ENCODE results near the gene PARD3B. TPM values are rescaled to one million over a fixed set of nuclear protein-coding genes. Genes with fewer than 3 reads are reported as not detected.

PARD3B gene
- total RNA-seq, 1 donor from 2014 or later: 18.4 TPM

DNA sequence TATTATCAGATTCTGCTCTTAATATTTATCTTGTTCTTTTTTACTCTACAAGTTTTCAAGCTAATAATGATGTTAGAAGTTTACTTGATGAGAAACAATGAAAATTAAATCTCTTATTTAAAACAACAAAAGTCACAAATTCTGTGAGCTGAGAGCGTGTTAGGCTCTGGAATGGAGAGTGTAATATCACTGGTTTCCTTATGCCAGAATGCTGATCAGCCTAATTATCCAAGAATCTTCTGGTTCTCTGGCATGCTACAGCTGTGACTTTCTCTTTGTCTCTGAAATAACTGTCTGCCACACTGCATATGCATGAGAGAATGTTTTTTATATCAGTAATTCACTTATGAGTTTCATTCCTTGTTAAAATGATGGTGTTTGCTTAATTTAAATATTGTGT lies 236.7 kb downstream of the PARD3B start:
- TF ChIP-seq, protein P1, sequence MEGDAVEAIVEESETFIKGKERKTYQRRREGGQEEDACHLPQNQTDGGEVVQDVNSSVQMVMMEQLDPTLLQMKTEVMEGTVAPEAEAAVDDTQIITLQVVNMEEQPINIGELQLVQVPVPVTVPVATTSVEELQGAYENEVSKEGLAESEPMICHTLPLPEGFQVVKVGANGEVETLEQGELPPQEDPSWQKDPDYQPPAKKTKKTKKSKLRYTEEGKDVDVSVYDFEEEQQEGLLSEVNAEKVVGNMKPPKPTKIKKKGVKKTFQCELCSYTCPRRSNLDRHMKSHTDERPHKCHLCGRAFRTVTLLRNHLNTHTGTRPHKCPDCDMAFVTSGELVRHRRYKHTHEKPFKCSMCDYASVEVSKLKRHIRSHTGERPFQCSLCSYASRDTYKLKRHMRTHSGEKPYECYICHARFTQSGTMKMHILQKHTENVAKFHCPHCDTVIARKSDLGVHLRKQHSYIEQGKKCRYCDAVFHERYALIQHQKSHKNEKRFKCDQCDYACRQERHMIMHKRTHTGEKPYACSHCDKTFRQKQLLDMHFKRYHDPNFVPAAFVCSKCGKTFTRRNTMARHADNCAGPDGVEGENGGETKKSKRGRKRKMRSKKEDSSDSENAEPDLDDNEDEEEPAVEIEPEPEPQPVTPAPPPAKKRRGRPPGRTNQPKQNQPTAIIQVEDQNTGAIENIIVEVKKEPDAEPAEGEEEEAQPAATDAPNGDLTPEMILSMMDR (conservative IDR thresholded peaks at IDR 0.05): no peak
- H3K4me3 Mint-ChIP-seq: no peak overlapping the region
- H3K4me1 Mint-ChIP-seq: no peaks in the 10 kb centered on the region
- no peak for DNase-seq (ENCODE audit: low read depth, low spot score)
- H3K27ac Mint-ChIP-seq (ENCODE audit: unreplicated experiment): no peak overlapping the region
- no peaks in the 10 kb centered on the region for H3K9me3 Mint-ChIP-seq
- H3K27me3 Mint-ChIP-seq (ENCODE audit: low read depth): no peaks in the 10 kb centered on the region
- H3K36me3 Mint-ChIP-seq (ENCODE audit: low read depth): no peaks in the 10 kb centered on the region

DNA sequence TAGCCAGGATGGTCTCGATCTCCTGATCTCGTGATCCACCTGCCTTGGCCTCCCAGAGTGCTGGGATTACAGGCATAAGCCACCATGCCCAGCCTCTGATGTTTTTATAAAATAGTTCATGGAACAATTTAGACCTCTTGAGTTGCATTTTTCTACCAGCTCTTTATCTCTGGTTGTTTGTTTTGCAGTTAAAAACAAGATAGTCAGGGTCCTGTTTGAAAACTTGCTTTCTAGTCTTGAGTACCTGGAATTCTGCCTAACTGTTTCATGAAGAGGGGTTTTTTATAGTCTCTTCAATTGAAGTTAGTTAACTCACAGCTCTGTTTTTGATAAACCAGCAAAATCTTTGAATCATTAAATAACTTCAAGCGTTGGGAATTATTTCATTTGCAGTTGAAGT lies 244.8 kb downstream of the PARD3B start:
- H3K4me3 Mint-ChIP-seq: no peak overlapping the region

DNA sequence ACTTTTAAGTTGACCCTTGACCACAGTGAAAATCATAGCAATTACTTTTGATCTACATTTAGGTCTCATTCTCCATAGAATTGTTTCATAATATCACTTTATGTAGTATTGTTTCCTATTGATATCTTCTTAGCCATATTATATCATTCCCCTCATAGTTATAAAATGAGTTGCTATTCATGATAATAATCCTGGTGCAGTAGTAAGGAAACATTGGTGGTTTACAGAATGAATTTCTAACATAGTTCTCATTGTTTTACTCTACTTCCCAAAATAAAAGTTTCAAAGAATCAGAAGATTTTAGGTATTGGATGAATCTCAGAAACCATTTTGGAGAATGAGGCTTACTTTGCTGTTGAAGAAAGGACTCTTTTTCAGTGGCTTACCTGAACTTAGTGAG lies 246.0 kb downstream of the PARD3B start:
- no peaks in the 10 kb centered on the region for H3K36me3 Mint-ChIP-seq (ENCODE audit: low read depth)
- TF ChIP-seq, protein P1 (conservative IDR thresholded peaks at IDR 0.05): no peak
- no peak for DNase-seq (ENCODE audit: low read depth, low spot score)
- no peaks in the 10 kb centered on the region for H3K9me3 Mint-ChIP-seq
- H3K27ac Mint-ChIP-seq (ENCODE audit: unreplicated experiment): no peak overlapping the region
- no peaks in the 10 kb centered on the region for H3K27me3 Mint-ChIP-seq (ENCODE audit: low read depth)
- H3K4me1 Mint-ChIP-seq: no peaks in the 10 kb centered on the region
- H3K4me3 Mint-ChIP-seq: no peak overlapping the region

More for the DNA sequence above, 244.8 kb downstream of the PARD3B start:
- Mint-ChIP-seq H3K27ac (ENCODE audit: unreplicated experiment) (no peak overlapping the region), H3K4me1 (no peaks in the 10 kb centered on the region), H3K27me3 (ENCODE audit: low read depth) (no peaks in the 10 kb centered on the region), H3K36me3 (ENCODE audit: low read depth) (no peaks in the 10 kb centered on the region), H3K9me3 (no peaks in the 10 kb centered on the region)
- no peak for DNase-seq (ENCODE audit: low read depth, low spot score)
- TF ChIP-seq, protein P1 (conservative IDR thresholded peaks at IDR 0.05): no peak

DNA sequence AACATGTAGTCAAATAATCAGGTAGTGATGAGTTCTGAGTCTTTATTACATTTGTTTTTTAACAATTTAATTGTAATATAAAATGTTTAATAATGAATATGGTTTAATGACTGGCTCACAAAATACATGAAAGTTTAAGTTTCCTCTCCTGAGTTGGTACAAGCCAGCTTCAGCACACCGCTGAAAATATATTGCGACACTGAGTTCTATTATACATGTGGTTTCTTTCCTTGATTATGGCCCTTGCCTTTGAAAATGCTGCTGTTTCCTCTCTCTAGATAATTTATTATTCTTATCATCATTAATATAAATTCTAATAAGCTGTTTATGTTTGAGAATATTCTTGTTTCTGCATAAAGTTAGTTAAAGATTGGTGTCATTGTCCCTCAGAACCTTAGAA lies 249.3 kb downstream of the PARD3B start:
- no peak overlapping the region for H3K4me3 Mint-ChIP-seq
- TF ChIP-seq, protein P1 (conservative IDR thresholded peaks at IDR 0.05): no peak
- H3K27ac Mint-ChIP-seq (ENCODE audit: unreplicated experiment): no peak overlapping the region

DNA sequence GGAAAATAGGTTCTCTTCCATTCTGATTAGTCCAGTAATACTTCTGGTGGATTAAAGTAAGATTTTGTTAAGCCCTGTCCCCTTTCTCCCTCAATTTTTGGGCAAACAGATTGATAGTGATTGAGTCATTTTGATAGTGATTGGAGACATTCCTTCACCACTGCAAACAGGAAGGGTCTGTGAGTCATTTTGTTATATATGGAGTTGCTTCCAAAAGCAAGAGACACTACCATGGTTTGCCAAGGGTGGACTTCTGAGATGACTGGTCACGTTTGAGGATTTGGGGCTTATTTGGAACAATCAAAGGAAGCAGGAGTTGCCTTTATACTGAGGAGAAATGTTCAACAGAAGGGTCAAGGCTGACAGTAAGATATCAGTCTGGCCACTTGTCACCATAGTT lies 249.9 kb downstream of the PARD3B start:
- Mint-ChIP-seq H3K36me3 (ENCODE audit: low read depth) (no peaks in the 10 kb centered on the region), H3K4me1 (no peaks in the 10 kb centered on the region)
- TF ChIP-seq, protein P1 (conservative IDR thresholded peaks at IDR 0.05): no peak

More for the DNA sequence above, 249.3 kb downstream of the PARD3B start:
- Mint-ChIP-seq H3K27me3 (ENCODE audit: low read depth) (no peaks in the 10 kb centered on the region), H3K36me3 (ENCODE audit: low read depth) (no peaks in the 10 kb centered on the region), H3K4me1 (no peaks in the 10 kb centered on the region), H3K9me3 (no peaks in the 10 kb centered on the region)
- no peak for DNase-seq (ENCODE audit: low read depth, low spot score)

DNA sequence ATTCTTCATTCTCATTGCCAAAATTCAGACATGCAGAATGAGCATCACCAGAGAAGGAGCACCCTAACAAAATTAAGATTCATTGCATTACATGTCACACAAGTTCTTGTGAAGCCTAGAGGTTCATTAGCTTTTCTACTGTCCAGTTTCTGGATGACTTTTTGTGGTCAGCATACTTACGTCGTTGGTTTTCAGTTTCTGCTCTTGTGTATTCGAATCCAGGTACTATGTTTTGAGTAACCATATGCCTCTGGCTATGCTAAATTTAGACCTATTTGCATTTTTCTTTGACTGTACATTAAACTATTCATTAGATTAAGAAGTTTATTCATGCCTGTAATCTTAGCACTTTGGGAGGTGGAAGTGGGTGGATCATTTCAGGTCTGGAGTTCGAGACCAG lies 251.3 kb downstream of the PARD3B start:
- DNase-seq (ENCODE audit: low read depth, low spot score): no peak
- Mint-ChIP-seq H3K4me3 (no peak overlapping the region), H3K4me1 (no peaks in the 10 kb centered on the region), H3K9me3 (peaks cover 7% of the 10 kb centered on the region), H3K36me3 (ENCODE audit: low read depth) (no peaks in the 10 kb centered on the region), H3K27ac (ENCODE audit: unreplicated experiment) (no peak overlapping the region), H3K27me3 (ENCODE audit: low read depth) (no peaks in the 10 kb centered on the region)
- TF ChIP-seq, protein P1 (conservative IDR thresholded peaks at IDR 0.05): no peak

More for the DNA sequence above, 249.9 kb downstream of the PARD3B start:
- H3K4me3 Mint-ChIP-seq: no peak overlapping the region
- no peaks in the 10 kb centered on the region for H3K9me3 Mint-ChIP-seq
- no peak for DNase-seq (ENCODE audit: low read depth, low spot score)
- no peak overlapping the region for H3K27ac Mint-ChIP-seq (ENCODE audit: unreplicated experiment)
- H3K27me3 Mint-ChIP-seq (ENCODE audit: low read depth): no peaks in the 10 kb centered on the region

Data from neural crest cell (in vitro differentiated cells).